Left kidney (tissue), 8 donors: ENCODE measurements around the gene OR11A1. TPM values are rescaled to one million over a fixed set of nuclear protein-coding genes. Genes with fewer than 3 reads are reported as not detected.

Experiments
- DNase-seq: peaks from one replicate; pipeline ENCODE4 v3.0.0-alpha.2; 2013
- long read RNA-seq, 8 donors: transcript quantifications; one replicate each; lab custom pipeline, GENCODE V29; 2026
- polyA plus RNA-seq: library from polyadenylated mRNA; unstranded; fragments of 120-200 nt; gene quantifications from one replicate; pipeline ENCODE4 v1.2.1, GENCODE V29; 2013; ENCODE audit not compliant: insufficient read length

The OR11A1 gene, protein sequence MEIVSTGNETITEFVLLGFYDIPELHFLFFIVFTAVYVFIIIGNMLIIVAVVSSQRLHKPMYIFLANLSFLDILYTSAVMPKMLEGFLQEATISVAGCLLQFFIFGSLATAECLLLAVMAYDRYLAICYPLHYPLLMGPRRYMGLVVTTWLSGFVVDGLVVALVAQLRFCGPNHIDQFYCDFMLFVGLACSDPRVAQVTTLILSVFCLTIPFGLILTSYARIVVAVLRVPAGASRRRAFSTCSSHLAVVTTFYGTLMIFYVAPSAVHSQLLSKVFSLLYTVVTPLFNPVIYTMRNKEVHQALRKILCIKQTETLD
- polyA plus RNA-seq, result not detected
- long read RNA-seq, donor 1, result 0 reads
- long read RNA-seq, donor 2, result 0 reads
- long read RNA-seq, donor 3, result 0 reads
- long read RNA-seq, donor 4, result 0 reads
- long read RNA-seq, donor 5, result 0 reads
- long read RNA-seq, donor 6, result 0 reads
- long read RNA-seq, donor 7, result 0 reads
- long read RNA-seq, donor 8, result 0 reads

GRCh38 chr6:29456971-29457370 is at the start of gene OR11A1, which contains the start of gene OR2H1:
OR11A1 (minus strand) TSS chr6:29457071; CDS start chr6:29427641, 29,430 bp downstream.
OR2H1 (plus strand) TSS chr6:29457155; CDS start chr6:29461770, 4,615 bp downstream.
- no peak for DNase-seq

- no peak for DNase-seq
These were observed 49.7 kb upstream of the OR11A1 start for GRCh38 chr6:29506446-29507067.

DNA sequence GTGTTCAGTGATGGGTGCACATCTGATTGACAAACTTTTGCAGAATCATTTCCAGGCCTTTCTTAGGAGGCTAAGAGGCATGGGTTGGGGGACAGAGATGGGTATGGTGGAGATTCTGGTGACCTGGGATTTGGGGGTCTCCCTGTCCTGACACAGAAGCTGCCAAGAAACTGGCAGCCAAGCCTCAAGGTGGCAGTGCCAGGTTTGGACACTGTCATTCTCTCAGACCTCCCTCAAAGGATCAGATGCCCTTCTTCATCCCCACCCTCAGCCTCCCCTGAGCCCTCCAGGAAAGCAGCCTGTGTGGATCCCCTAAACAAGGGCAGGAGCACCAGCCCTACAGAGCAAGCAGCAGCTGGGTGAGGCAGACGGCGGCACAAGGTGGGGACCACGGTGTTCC is 48.9 kb upstream of the OR11A1 start:
- no peak for DNase-seq

GRCh38 chr6:29504961-29505360 is 48.1 kb upstream of the OR11A1 start:
- no peak for DNase-seq

DNA sequence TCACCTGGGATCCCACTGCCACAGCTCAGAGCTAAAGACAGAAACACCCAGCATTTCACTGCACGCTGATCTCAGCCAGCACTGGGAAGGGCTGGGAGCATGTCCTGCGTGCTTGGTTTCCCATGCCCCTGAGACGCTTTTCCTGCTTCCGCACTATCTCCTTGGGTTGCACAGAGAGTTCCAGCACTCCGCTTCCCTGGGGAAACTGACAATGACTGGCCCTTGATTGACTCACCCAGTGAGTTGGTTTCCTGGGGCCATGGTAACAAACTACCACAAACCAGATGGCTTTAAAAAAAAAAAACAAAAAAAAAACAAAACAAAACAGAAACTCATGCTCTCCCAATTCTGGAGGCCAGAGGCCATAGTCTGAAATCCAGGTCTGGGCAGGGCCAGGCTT is 45.7 kb upstream of the OR11A1 start:
- DNase-seq, result no peak

GRCh38 chr6:29502181-29502580 is 45.3 kb upstream of the OR11A1 start:
- DNase-seq, result no peak

GRCh38 chr6:29501106-29501505 is 44.2 kb upstream of the OR11A1 start:
- DNase-seq, result no peak

GRCh38 chr6:29500594-29500993 is 43.7 kb upstream of the OR11A1 start:
- no peak for DNase-seq

DNA sequence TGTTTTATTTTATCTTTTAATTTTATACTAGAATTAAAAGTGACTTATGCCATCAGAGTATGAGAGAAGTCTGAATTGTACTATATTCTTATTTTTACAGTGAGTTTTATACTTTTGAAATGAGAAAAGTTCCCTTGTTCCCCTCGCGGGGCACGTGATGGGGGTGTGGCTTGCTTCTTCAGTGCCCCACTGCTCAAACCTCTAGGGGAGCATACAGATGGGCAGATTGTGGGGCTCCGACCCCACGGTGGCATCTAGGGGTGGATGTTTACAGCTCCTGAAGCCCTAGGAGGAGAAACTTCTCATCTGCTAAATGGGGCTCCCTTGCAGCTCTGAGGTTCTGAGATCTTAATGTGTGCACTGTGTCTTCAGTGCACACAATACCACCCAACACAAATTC is 42.8 kb upstream of the OR11A1 start:
- no peak for DNase-seq

DNA sequence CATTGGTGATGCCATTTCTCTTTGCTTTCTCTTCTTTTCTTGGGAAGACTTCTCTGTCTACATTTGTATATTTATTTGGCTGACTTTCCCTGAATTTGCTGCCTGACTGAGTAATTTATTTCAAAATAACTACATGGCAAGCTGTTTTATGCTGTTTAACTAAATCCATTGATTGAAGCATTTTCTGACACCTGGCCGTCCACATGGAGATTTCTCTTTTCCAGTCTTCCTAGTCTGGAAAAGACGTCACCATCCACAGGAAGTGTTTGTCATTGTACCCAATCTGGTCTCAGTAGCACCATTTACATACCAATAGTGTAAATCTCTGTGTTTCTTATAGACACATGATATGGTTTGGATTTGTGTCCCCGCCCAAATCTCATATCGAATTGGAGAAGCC is 40.1 kb upstream of the OR11A1 start:
- DNase-seq, result no peak

- DNase-seq, result no peak
These were observed 38.7 kb upstream of the OR11A1 start for GRCh38 chr6:29495571-29495970.

DNA sequence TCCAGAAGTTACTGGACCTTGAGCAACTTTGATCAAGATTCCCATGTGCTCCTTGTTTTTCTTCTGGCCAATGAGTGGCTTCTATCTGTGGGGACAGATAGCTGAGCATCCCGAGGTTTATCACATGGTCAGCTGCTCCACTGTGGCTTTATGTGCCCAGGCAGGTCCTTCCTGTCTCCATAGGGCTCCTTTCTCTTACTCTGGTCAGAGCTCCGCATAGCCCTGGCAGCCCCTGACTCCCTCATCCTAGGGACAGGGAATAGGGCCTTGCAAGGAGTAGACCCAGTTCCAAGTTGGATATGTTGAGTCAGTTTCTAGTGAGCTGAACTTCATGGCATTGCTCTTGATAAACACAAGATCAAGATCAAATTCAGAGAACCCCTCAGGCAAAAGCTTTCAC is 37.3 kb upstream of the OR11A1 start:
- DNase-seq, result no peak

DNA sequence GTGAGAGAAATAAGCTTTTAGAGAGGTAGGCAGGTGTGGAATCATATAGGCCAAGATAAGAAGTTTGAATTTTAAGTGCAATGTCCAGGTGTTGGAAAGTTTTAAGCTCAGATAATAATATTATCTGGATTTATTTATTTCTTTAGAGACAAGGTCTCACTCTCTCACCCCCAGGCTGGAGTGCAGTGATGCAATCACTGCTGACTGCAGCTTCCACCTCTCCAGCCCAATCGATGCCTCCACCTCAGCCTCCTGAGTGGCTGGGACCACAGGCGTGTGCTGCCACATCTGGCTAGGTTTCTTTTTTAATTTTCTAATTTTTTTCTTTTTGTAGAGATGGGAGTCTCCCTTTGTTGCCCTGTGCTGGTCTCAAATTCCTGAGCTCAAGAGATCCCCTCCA is 36.4 kb upstream of the OR11A1 start:
- no peak for DNase-seq

DNA sequence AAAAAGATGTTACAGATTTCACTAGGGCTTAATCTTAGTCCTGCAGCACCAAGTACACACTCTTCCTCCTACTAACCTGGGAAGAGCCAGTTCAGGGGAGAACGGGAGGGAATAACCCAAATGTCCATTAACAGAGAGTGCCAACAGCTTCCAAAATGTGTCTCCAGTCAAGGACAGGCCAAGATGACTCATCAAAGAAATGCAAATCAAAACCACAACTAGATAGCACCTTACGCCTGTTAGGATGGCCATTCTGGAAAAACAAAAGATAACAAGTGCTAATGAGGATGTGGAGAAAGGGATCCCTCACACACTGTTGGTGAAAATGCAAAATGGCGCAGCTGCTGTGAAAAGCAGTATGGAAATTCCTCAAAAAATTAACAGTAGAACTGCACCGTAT is 34.7 kb upstream of the OR11A1 start:
- DNase-seq, result no peak

DNA sequence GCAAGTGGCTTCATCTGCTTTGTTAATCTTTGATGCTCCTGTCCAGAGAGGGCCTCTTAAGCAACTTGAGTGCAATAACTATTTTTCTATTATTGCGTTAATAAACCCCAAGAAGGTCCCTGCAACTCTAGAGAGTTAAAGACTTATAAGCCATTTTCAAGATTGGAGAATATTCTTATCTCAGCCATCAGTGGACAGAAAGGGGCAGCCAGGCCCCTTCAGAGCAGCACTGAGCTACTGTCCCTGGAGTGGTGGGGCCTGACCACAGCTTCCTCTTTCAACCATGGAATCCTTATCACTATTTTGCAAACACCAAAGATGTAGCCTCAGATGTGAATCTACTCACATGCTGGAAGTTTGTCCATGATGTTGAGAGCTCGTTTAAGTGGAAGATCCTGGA is 33.7 kb upstream of the OR11A1 start:
- DNase-seq, result no peak

GRCh38 chr6:29490055-29490454 is 33.2 kb upstream of the OR11A1 start:
- no peak for DNase-seq

GRCh38 chr6:29489286-29489685 is 32.4 kb upstream of the OR11A1 start:
- no peak for DNase-seq

DNA sequence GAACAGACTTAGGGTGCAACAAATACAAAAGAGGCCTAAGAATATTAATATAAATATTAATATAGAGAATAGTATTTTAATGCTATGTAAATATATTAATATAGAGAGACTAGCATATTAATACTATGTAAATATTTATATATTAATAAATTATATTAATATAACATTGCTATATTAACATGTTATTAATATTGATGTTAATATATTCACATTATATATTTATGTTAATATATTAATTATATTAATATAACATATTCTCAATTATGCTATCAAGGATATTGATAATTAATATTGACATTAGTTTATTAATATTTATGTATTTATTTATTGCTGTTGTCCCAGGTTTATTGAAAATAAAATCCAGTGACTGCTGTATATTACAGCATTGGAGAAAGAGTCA is 32.0 kb upstream of the OR11A1 start:
- no peak for DNase-seq

GRCh38 chr6:29487660-29488059 is 30.8 kb upstream of the OR11A1 start, which contains the start of gene MAS1L:
MAS1L (minus strand) TSS chr6:29487956; CDS start chr6:29487902, 54 bp downstream.
- no peak for DNase-seq

GRCh38 chr6:29487131-29487530 is 30.3 kb upstream of the OR11A1 start:
- no peak for DNase-seq

DNA sequence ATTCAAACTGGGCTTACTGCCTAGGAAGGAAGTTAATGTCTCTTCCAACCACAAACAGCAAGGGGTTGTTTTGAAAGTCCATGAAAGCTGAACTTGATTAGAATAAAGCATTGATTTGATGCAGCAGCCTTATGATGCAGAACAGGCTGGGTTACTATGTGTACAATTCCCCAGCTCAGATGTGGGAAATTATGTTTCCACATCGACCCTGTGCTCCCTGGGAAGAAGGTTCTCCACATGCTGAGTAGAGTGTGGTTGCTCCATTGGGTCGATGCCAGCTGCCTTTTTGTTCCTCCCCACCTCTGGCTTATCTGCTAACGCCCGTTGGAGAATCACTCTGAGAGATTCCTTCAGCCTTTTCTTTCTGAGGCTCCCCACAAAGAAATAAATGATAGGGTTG is 29.7 kb upstream of the OR11A1 start:
- DNase-seq, result no peak

- DNase-seq, result no peak
These were observed 26.9 kb upstream of the OR11A1 start for GRCh38 chr6:29483735-29484134.

GRCh38 chr6:29483186-29483585 is 26.3 kb upstream of the OR11A1 start:
- no peak for DNase-seq

- no peak for DNase-seq
These were observed 22.7 kb upstream of the OR11A1 start for GRCh38 chr6:29479560-29479959.
